HG02623 (cell line): Measurements from ENCODE around the gene TTC31.
"Not testable (repeated sequence)": the region's sequence is repeated elsewhere in the genome, so short reads cannot be mapped to it uniquely, and the experiment has no call there.

ENCODE experiments used
- ATAC-seq: cut with Tn5 transposase; IDR thresholded peaks from one replicate; pipeline ENCODE4 v1.9.1; 2021; ENCODE audit warnings: moderate library complexity; ENCODE audit not compliant: unreplicated experiment

Gene TTC31

GRCh38 chr2:74457129-74457548 is 25.7 kb upstream of the TTC31 start:
- no peak for ATAC-seq

- peak; percentile 28 for ATAC-seq
Observed at GRCh38 chr2:74457549-74458131, 25.2 kb upstream of the TTC31 start.

GRCh38 chr2:74458132-74458937 is 24.5 kb upstream of the TTC31 start, which contains the start of gene WBP1:
Gene WBP1, plus strand, starts transcription at chr2:74458438. Its CDS starts 165 bp downstream, at chr2:74458603.
- peak; percentile 77 for ATAC-seq

GRCh38 chr2:74458938-74459363 is 23.9 kb upstream of the TTC31 start:
- ATAC-seq, result no peak

- not testable (repeated sequence) for ATAC-seq
Observed at GRCh38 chr2:74459503-74460118, 23.3 kb upstream of the TTC31 start.

GRCh38 chr2:74460187-74460586 is 22.7 kb upstream of the TTC31 start:
- ATAC-seq, result not testable (repeated sequence)

GRCh38 chr2:74461187-74462053 is 21.5 kb upstream of the TTC31 start:
- no peak for ATAC-seq

GRCh38 chr2:74462054-74462785 is 20.7 kb upstream of the TTC31 start:
- ATAC-seq, result no peak

- ATAC-seq, result no peak
Observed at GRCh38 chr2:74462786-74463105, 20.1 kb upstream of the TTC31 start.

- no peak for ATAC-seq
Observed at GRCh38 chr2:74464406-74464805, 18.5 kb upstream of the TTC31 start.

- ATAC-seq, result not testable (repeated sequence)
Observed at GRCh38 chr2:74470742-74471141, 12.1 kb upstream of the TTC31 start.

- ATAC-seq, result no peak
Observed at GRCh38 chr2:74471332-74472065, 11.4 kb upstream of the TTC31 start.

- ATAC-seq, result peak; percentile 80
Observed at GRCh38 chr2:74472086-74472944, 10.6 kb upstream of the TTC31 start, which contains the start of gene MRPL53. Gene MRPL53, minus strand, starts transcription at chr2:74472680. Its CDS starts 20 bp downstream, at chr2:74472660.

GRCh38 chr2:74472945-74473258 is 10.0 kb upstream of the TTC31 start:
- no peak for ATAC-seq

- no peak for ATAC-seq
Observed at GRCh38 chr2:74474481-74474880, 8.4 kb upstream of the TTC31 start.

- ATAC-seq, result no peak
Observed at GRCh38 chr2:74474899-74475298, 8.0 kb upstream of the TTC31 start.

GRCh38 chr2:74481431-74481830 is 1.4 kb upstream of the TTC31 start:
- ATAC-seq, result no peak

- peak; percentile 29 for ATAC-seq
Observed at GRCh38 chr2:74481961-74482800, 700 bp upstream of the TTC31 start.
